C4-2B (cell line): Measurements from ENCODE around the gene STIM1.

Experiments used
- H3K27ac ChIP-seq: fragments of 450-650 bp; 2 replicates; pipeline ENCODE4 v1.5.1; 2017
- ZFX ChIP-seq: fragments of 450-650 bp; IDR thresholded peaks from 2 replicates; pipeline ENCODE4 v1.6.1; 2017
- TF ChIP-seq, protein P1 (sequence below): fragments of 450-650 bp; conservative IDR thresholded peaks from 2 replicates; pipeline ENCODE4 v1.5.1; 2017; ENCODE audit warnings: mild to moderate bottlenecking

STIM1 gene

DNA sequence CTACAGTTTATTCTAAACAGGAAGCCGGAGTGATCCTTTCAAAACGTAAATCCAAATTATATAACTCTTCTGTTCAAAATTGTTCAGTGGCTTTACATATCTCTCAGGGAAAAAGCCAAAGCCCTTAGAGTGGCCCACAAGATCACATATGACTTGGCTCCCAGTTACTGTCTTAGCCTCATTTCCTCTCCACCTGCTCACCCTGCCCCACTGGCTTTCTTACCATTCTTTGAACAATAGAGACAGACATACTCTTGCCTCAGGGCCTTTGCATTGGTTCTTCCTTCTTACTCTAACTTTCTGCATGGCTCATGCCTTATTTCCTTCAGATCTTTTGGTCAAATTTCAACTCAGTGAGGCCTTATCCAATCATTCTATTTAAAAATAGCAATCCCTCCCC is 52.1 kb downstream of the STIM1 start:
- TF ChIP-seq ZFX, result no peak
- TF ChIP-seq, protein P1, sequence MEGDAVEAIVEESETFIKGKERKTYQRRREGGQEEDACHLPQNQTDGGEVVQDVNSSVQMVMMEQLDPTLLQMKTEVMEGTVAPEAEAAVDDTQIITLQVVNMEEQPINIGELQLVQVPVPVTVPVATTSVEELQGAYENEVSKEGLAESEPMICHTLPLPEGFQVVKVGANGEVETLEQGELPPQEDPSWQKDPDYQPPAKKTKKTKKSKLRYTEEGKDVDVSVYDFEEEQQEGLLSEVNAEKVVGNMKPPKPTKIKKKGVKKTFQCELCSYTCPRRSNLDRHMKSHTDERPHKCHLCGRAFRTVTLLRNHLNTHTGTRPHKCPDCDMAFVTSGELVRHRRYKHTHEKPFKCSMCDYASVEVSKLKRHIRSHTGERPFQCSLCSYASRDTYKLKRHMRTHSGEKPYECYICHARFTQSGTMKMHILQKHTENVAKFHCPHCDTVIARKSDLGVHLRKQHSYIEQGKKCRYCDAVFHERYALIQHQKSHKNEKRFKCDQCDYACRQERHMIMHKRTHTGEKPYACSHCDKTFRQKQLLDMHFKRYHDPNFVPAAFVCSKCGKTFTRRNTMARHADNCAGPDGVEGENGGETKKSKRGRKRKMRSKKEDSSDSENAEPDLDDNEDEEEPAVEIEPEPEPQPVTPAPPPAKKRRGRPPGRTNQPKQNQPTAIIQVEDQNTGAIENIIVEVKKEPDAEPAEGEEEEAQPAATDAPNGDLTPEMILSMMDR, result no peak
- no peak overlapping the region for H3K27ac ChIP-seq

DNA sequence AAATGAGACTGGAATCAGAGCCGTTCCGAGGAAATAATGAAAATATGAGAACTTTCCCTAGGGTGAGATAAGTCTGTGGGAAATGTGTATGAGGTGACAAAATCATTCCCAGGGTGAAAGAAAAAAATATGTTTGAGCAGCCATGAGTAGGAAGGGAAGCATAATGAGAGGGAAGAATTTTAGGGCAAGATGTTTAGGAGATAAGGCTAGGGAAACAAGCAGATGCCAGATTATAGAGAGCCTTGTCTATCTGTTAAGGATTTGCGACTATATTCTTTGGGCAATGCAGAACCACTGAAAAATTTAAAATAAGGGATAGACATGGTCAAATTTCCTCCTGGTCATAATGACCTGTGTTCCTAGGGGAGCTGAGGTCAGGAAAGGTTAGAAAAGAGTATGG is 54.4 kb downstream of the STIM1 start:
- H3K27ac ChIP-seq, result no peak overlapping the region
- TF ChIP-seq ZFX, result no peak
- TF ChIP-seq, protein P1, result no peak

DNA sequence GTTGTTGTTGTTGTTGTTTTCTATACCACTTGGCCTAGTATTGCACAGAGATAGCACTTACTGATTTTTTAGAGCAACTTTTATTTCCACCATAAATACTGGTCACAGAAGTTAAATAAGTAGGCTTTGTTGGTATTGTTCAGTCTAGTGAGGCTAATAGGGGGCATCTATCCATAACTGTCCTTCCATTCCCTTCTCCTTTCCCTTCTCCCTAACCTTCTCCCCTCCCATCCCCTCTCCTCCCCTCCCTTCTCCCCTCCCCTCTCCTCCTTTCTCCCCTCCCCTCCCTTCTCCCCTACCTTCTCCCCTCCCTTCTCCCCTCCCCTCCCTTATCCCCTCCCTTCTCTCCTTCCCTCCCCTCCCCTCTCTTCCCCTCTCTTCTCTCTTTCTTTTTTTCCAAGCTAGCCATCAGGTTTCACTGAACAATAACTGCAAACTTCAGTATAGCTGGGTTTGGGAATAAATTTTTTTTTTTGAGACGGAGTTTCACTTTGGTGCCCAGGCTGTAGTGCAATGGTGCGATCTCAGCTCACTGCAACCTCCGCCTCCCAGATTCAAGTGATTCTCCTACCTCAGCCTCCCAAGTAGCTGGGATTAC is 56.5 kb downstream of the STIM1 start:
- TF ChIP-seq ZFX, result no peak
- TF ChIP-seq, protein P1, result no peak
- no peak overlapping the region for H3K27ac ChIP-seq

DNA sequence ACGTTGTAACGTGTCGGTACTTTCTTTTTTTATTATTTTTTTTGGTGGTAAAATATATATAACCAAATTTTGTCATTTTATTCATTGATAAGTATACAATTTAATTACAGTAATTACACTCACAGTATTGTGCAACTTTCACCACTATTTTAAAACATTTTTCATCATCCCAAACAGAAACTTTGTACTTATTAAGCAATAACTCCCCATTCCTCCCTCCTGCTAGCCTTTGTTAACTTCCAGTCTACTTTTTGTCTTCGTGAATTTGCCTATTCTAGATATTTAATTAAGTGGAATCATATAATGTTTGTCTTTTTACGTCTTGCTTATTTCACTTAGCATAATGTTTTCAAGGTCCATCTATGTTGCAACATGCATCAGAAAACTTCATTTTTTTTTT is 58.5 kb downstream of the STIM1 start:
- H3K27ac ChIP-seq, result no peak overlapping the region
- TF ChIP-seq, protein P1, result no peak
- TF ChIP-seq ZFX, result no peak

- TF ChIP-seq, protein P1, result no peak
- TF ChIP-seq ZFX, result no peak
- H3K27ac ChIP-seq, result no peak overlapping the region
Observed at GRCh38 chr11:3914805-3915204, 59.3 kb downstream of the STIM1 start.

DNA sequence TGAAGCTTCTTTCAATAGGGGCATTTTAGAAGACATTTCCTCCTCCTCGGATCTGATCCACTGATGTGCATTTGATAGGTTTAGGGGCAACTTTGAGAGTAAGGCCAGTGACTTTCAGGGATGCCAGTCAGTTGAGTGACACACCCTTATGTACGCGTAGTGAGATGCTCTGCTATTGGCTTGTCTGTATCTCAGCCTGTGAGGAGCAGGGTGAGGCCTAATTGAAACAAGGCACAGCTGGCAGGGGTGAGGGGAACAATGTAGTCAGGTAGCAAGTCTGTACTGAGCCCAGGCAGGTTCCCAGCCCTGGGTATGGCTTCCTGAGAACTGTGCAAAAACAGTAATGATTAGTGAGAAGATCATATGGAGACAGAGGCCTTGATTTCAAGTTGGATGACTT is 61.5 kb downstream of the STIM1 start:
- no peak for TF ChIP-seq ZFX
- TF ChIP-seq, protein P1, result no peak
- no peak overlapping the region for H3K27ac ChIP-seq

- H3K27ac ChIP-seq, result no peak overlapping the region
- TF ChIP-seq ZFX, result no peak
- TF ChIP-seq, protein P1, result no peak
Observed at GRCh38 chr11:3920148-3920852, 64.8 kb downstream of the STIM1 start.
